Gastroesophageal sphincter (tissue), 4 donors: ENCODE measurements around the gene ALDH3A2. TPM values are rescaled to one million over a fixed set of nuclear protein-coding genes. Genes with fewer than 3 reads are reported as not detected.

ENCODE experiments used
- ATAC-seq: fragments of 150-250 bp; one replicate; pipeline ENCODE4 v1.9.1; 2016; ENCODE audit warnings: mild to moderate bottlenecking, moderate library complexity
- H3K27ac ChIP-seq, 4 donors: fragments of 200-600 bp; sonication (generic) in 3 of 4; 1 replicate in 3 of 4; 2 replicates in 1 of 4; pipeline ENCODE4 v1.5.1; 2016 to 2019
- H3K27me3 ChIP-seq: fragments of 200-600 bp; sonication (generic); one replicate; pipeline ENCODE4 v1.5.1; 2019
- H3K36me3 ChIP-seq, 2 donors: fragments of 200-600 bp; sonication (generic); one replicate each; pipeline ENCODE4 v1.5.1; 2019; ENCODE audit warnings: control low read depth in 1 of 2
- H3K4me1 ChIP-seq, 3 donors: fragments of 200-600 bp; sonication (generic); 1 replicate in 2 of 3; 2 replicates in 1 of 3; pipeline ENCODE4 v1.5.1; 2016 to 2019; ENCODE audit warnings: control low read depth in 2 of 3
- H3K4me3 ChIP-seq, 2 donors: fragments of 200-600 bp; sonication (generic); one replicate each; pipeline ENCODE4 v1.5.1; 2019; ENCODE audit warnings: mild to moderate bottlenecking in 1 of 2, moderate library complexity in 1 of 2
- H3K9me3 ChIP-seq, 3 donors: fragments of 200-600 bp; sonication (generic); one replicate each; pipeline ENCODE4 v1.5.1; 2017 to 2019; ENCODE audit warnings: control low read depth in 2 of 3
- EP300 ChIP-seq: sonication (generic); formaldehyde crosslinking; IDR thresholded peaks from one replicate; pipeline ENCODE4 v1.6.1; 2017; ENCODE audit warnings: antibody characterized with exemption, mild to moderate bottlenecking
- POLR2A ChIP-seq, 2 donors: fragments of 450-650 bp; IDR thresholded peaks; one replicate each; pipeline ENCODE4 v1.6.1; 2017; ENCODE audit warnings: antibody characterized with exemption in 2 of 2, mild to moderate bottlenecking in 2 of 2, moderate library complexity in 1 of 2
- POLR2AphosphoS5 ChIP-seq: sonication (generic); formaldehyde crosslinking; IDR thresholded peaks from one replicate; pipeline ENCODE4 v1.6.1; 2017; ENCODE audit warnings: antibody characterized with exemption
- WGBS, 2 donors: methylation state at CpG; one replicate each; pipeline ENCODE4 v1.1.5; 2018; ENCODE audit warnings: low coverage in 1 of 2; 5-methylcytosine and 5-hydroxymethylcytosine counted together
- total RNA-seq, 4 donors: library from RNA; depleted of rRNA; stranded (reverse); fragments of >200 nt; gene quantifications; one replicate each; pipeline ENCODE4 v1.1.0, GENCODE V29; 2016
- TF ChIP-seq, protein P1 (sequence below), 4 experiments: fragments of 200-600 bp in 2 of 4; fragments of 450-650 bp in 2 of 4; sonication (generic) in 1 of 4; IDR thresholded peaks; one replicate each; pipeline ENCODE4 v1.5.1; 2017 to 2019; ENCODE audit warnings: antibody characterized with exemption in 4 of 4, mild to moderate bottlenecking in 2 of 4, moderate library complexity in 2 of 4

Gene ALDH3A2
- total RNA-seq, 4 donors from 2014 or later = 61.9 to 162 (median 124) TPM

DNA sequence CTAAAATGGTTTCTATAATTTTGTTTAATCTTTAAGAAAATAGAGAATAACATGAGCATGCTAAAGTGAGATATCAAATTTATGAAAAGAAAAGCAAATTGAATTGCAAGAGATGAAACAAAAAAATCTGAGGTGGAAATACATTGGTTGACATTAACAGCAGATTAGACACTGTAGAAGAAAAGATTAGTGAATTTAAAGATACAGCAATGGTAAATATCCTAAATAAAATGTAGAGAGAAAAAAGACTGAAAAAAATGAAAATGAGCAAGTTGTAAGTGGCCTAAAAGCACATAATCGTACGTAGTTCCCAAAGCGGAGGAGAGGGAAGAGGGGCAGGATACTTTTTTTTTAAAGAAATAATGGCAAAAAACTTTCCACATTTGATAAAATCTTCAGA lies 30.5 kb upstream of the ALDH3A2 start:
- H3K4me3 ChIP-seq = no peak overlapping the region
- 88% methylated on average over 3 of the region's 3 CpGs for WGBS, 2 donors
- H3K36me3 ChIP-seq = no peaks in the 10 kb centered on the region
- TF ChIP-seq EP300 (no peak), POLR2AphosphoS5 (no peak), POLR2A (IDR thresholded peaks at IDR 0.05) (no peak)
- TF ChIP-seq, protein P1, sequence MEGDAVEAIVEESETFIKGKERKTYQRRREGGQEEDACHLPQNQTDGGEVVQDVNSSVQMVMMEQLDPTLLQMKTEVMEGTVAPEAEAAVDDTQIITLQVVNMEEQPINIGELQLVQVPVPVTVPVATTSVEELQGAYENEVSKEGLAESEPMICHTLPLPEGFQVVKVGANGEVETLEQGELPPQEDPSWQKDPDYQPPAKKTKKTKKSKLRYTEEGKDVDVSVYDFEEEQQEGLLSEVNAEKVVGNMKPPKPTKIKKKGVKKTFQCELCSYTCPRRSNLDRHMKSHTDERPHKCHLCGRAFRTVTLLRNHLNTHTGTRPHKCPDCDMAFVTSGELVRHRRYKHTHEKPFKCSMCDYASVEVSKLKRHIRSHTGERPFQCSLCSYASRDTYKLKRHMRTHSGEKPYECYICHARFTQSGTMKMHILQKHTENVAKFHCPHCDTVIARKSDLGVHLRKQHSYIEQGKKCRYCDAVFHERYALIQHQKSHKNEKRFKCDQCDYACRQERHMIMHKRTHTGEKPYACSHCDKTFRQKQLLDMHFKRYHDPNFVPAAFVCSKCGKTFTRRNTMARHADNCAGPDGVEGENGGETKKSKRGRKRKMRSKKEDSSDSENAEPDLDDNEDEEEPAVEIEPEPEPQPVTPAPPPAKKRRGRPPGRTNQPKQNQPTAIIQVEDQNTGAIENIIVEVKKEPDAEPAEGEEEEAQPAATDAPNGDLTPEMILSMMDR (IDR thresholded peaks at IDR 0.05) = no peak
- no peak overlapping the region for H3K27ac ChIP-seq
- H3K4me1 ChIP-seq = peaks cover 0 to 11% (median 0%) of the 10 kb centered on the region in 3 donors
- no peaks in the 10 kb centered on the region for H3K27me3 ChIP-seq
- peaks cover 0 to 47% (median 0%) of the 10 kb centered on the region in 3 donors for H3K9me3 ChIP-seq
- no peak for ATAC-seq

DNA sequence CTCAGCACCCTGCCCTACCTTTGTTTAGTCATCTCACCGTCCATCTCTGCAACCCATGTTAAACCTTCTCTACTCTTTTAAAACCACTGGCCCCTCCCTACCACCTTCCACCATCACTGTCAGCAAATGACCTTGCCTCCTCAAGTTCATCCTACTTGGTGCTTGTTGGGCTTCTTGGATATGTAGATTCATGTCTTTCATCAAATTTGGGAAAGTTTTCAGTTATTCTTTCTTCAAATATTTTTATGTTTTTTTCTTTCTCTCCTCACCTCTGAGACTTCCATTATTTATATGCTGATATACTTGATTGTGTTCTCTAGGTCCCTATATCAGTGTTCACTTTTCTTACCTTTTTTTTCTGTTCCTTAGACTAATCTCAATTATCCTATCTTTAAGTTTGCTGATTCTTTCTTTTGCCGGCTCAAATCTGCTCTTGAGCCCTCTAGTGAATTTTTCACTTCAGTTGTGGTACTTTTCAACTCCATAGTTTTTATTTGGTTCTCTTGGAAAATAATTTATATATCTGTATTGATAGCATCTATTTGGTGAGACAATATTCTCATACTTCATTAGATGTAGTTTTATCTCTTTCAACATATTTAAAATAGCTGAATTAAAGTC lies 28.7 kb upstream of the ALDH3A2 start:
- no peak for ATAC-seq
- Histone ChIP-seq H3K4me3 (no peak overlapping the region), H3K27me3 (no peaks in the 10 kb centered on the region), H3K4me1 (no peaks in the 10 kb centered on the region), H3K9me3 (peaks cover 0 to 47% (median 0%) of the 10 kb centered on the region in 3 donors), H3K36me3 (no peaks in the 10 kb centered on the region), H3K27ac (no peak overlapping the region)
- 62 to 83% methylated on average over 2 of the region's 2 CpGs for WGBS, 2 donors
- TF ChIP-seq EP300 (no peak), POLR2A (IDR thresholded peaks at IDR 0.05) (no peak), POLR2AphosphoS5 (no peak)
- TF ChIP-seq, protein P1 (IDR thresholded peaks at IDR 0.05) = no peak

DNA sequence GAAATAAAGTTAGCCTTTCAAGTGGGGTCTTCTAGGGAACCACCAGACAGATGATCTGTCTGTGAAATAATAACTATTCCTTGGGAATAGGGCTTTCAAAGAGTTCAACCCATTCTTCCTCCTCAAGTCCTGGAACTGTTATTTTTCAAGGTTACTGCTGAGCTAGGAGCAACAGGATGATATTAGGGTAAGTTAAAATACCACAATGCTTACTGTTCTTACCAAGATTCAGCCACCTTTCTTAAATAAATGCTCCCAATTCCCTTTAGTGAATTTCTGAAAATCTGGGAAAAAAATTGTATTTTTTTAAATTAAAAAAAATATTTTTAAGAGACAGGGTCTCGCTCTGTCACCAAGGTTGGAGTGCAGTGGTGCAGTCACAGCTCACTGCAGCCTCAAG lies 26.9 kb upstream of the ALDH3A2 start:
- Histone ChIP-seq H3K9me3 (peaks cover 0 to 47% (median 0%) of the 10 kb centered on the region in 3 donors), H3K4me3 (no peak overlapping the region), H3K27ac (no peak overlapping the region), H3K36me3 (no peaks in the 10 kb centered on the region), H3K4me1 (no peaks in the 10 kb centered on the region), H3K27me3 (no peaks in the 10 kb centered on the region)
- TF ChIP-seq POLR2A (IDR thresholded peaks at IDR 0.05) (no peak), POLR2AphosphoS5 (no peak), EP300 (no peak)
- TF ChIP-seq, protein P1 (IDR thresholded peaks at IDR 0.05) = no peak
- no peak for ATAC-seq
- WGBS, 2 donors = 88 to 100% methylated on average over 1 of the region's 1 CpG

DNA sequence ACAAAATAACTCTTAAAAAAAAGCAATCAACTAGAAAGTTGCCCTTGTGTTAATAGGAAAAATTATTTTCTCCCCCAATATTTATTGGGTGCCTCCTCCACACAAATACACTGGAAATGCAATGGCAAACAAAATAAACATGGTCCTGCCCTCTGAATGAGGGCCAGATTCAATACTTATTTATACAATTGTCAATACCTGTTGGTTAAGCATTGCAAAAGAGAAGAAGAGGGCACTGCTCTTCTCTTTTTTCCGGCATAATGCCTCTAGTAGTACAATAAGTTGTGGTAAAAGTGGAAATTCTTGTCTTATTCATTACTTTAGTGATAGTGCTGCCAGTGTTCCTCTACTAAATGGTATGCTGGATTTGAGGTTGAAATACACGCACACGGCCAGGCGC lies 22.5 kb upstream of the ALDH3A2 start:
- no peak overlapping the region for H3K27ac ChIP-seq
- WGBS, 2 donors = 94% methylated on average over 4 of the region's 4 CpGs
- ATAC-seq = no peak
- TF ChIP-seq EP300 (no peak), POLR2A (IDR thresholded peaks at IDR 0.05) (no peak), POLR2AphosphoS5 (no peak)
- TF ChIP-seq, protein P1 (IDR thresholded peaks at IDR 0.05) = no peak
- H3K4me1 ChIP-seq = no peaks in the 10 kb centered on the region
- H3K4me3 ChIP-seq = no peak overlapping the region
- H3K27me3 ChIP-seq = no peaks in the 10 kb centered on the region
- H3K36me3 ChIP-seq = no peaks in the 10 kb centered on the region
- peaks cover 0 to 10% (median 0%) of the 10 kb centered on the region in 3 donors for H3K9me3 ChIP-seq

DNA sequence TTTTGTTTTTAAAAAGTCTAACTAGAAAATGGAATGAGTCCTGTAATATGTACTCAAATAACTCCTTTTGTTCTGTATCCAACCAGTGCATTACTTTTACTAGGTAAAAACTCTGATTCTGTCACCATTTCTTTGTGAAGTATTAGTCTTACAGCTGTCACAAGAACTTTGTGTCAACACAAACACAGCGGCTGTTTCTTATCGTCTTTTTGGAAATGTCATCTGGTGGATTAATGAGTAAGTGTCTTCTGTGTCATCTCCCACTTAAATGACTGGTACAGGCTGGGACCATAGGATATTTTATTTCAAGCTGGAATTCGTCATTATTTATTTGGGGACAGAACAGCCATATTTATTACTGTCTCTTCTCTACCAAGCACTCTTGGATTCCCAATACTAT lies 19.1 kb upstream of the ALDH3A2 start:
- Histone ChIP-seq H3K4me1 (no peaks in the 10 kb centered on the region), H3K27me3 (no peaks in the 10 kb centered on the region), H3K27ac (no peak overlapping the region), H3K36me3 (no peaks in the 10 kb centered on the region), H3K9me3 (no peaks in the 10 kb centered on the region), H3K4me3 (no peak overlapping the region)
- WGBS, 2 donors = 50 to 76% methylated on average over 2 to 3 of the region's 3 CpGs
- TF ChIP-seq, protein P1 (IDR thresholded peaks at IDR 0.05) = no peak
- TF ChIP-seq POLR2A (IDR thresholded peaks at IDR 0.05) (no peak), EP300 (no peak), POLR2AphosphoS5 (no peak)
- ATAC-seq = no peak
